AG10803 (cell line): ENCODE data around the gene TSSK2.

Experiments used
- DNase-seq: peaks from one replicate; pipeline ENCODE4 v3.0.0; 2010; ENCODE audit warnings: low read depth
- H3K4me3 ChIP-seq: 2 replicates; pipeline ENCODE4 v1.5.1; 2011; ENCODE audit warnings: mild to moderate bottlenecking, low read length, control low read depth
- TF ChIP-seq, protein P1 (sequence below): conservative IDR thresholded peaks from 2 replicates; pipeline ENCODE4 v1.5.1; 2011; ENCODE audit warnings: mild to moderate bottlenecking, low read length, control low read depth, inconsistent platforms

TSSK2 gene

DNA sequence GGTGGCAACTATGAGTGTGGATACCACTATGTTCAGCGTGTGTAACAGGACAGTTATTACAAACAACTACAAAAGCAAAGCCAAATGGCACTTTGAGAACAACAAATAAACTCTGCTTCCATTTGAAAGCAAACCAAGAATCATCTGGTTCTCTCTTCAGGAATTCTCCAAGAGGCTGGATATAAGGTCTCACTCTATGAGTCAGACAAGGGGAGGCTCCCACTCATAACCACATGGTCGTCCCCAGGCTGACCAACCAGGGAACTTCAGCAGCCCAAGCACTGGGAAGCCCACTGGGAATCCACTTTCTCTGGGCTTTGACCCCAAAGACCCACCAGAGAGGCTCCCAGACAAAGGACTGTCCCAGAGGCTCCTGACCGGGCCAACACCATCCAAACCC lies 44.2 kb upstream of the TSSK2 start:
- H3K4me3 ChIP-seq: no peak overlapping the region
- TF ChIP-seq, protein P1, sequence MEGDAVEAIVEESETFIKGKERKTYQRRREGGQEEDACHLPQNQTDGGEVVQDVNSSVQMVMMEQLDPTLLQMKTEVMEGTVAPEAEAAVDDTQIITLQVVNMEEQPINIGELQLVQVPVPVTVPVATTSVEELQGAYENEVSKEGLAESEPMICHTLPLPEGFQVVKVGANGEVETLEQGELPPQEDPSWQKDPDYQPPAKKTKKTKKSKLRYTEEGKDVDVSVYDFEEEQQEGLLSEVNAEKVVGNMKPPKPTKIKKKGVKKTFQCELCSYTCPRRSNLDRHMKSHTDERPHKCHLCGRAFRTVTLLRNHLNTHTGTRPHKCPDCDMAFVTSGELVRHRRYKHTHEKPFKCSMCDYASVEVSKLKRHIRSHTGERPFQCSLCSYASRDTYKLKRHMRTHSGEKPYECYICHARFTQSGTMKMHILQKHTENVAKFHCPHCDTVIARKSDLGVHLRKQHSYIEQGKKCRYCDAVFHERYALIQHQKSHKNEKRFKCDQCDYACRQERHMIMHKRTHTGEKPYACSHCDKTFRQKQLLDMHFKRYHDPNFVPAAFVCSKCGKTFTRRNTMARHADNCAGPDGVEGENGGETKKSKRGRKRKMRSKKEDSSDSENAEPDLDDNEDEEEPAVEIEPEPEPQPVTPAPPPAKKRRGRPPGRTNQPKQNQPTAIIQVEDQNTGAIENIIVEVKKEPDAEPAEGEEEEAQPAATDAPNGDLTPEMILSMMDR: no peak
- peak; percentile 46 for DNase-seq

DNA sequence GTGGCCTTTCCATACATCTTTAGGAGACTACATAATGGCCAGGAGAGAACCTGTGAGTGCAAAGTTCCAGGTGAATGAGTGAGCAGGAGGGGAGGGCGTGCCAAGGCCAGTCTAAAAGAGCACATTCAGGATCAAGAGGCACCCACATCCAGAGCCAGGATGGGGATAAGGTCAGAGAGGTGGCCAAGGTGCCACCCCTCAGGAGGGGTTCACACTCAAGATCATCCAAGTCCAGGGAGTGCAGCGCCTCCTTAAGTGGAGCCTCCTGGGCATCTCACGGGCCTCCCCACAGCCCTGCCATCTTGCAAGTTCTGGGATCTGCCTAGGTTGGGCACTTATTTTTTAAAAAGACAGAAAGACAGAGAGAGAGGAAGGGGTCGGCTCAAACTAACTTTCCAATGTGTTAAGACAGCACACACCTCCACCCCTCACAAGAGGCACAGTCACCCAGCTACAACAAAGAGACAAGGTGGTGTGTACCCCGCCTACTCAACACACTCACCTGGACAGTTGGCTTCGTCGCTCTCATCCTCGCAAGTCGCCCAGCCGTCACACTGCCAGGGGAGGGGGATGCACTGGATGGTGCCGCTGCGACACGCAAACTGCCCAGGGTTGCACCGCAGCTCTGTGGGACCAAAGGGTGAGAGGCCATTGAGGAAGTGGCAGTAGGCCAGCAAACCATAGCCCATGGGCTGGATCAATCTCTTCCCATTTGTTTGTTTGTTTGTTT lies 42.1 kb upstream of the TSSK2 start:
- TF ChIP-seq, protein P1: no peak
- no peak overlapping the region for H3K4me3 ChIP-seq
- no peak for DNase-seq

DNA sequence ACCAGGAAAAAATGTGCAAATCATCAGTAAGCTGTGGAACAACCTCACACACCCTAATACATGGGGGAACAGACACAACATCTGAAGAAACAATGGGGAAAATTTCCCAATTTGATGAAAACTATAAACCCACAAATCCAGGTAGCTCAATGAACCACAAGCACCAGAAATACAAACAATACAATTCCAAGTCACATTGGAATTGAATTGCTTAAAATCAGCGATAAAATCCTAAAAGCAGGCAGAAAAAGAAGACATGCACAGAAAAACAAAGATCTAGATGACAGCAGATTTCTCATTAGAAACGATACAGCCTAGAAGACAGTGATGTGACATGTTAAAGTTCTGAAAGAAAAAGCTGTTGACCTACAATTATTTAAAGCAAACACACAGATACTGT lies 40.9 kb upstream of the TSSK2 start:
- H3K4me3 ChIP-seq: no peak overlapping the region
- TF ChIP-seq, protein P1: no peak
- DNase-seq: no peak

DNA sequence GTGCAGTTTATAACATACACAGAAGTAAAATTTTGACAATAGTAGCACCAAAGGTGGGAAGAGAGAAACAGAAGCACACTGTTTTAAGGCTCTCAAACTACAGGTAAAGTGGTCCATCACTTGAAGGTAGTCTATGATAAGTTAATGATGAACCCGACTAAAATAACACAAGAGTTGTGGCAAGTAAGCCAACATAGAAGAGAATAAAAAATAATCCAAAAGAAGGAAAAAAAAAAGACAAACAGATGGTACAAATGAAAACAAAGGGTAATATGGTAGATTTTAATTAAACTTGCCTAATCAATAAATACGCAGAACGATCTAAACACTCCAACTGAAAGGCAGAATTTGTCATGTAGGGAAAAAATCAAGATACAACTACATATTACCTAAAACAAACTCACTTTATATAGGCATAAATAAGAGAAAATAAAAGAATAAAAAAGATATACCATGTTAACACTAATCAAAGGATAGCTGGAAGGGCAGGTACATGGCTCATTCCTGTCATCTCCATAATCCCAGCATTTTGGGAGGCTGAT lies 40.5 kb upstream of the TSSK2 start:
- DNase-seq: no peak
- TF ChIP-seq, protein P1: no peak

DNA sequence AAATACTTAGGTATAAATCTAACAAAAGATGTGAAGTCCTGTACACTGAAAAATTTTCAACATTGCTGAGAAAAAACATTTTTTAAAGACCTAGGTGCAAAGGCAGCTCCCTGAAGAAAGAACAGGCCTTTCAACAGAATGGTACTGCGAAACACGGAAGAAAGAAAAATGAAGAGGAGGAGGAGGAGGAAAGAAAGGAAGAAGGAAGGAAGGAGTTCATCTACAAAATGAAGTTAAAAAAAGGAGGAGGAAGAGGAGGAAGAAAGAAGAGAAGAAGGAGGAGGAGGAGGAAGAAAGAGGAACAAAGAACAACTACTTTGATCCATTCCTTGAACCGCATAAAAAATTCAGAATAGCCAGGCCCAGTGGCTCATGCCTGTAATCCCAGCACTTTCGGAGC lies 38.4 kb upstream of the TSSK2 start:
- H3K4me3 ChIP-seq: no peak overlapping the region
- TF ChIP-seq, protein P1: no peak
- DNase-seq: no peak

More for the DNA sequence above, 40.5 kb upstream of the TSSK2 start:
- H3K4me3 ChIP-seq: no peak overlapping the region

DNA sequence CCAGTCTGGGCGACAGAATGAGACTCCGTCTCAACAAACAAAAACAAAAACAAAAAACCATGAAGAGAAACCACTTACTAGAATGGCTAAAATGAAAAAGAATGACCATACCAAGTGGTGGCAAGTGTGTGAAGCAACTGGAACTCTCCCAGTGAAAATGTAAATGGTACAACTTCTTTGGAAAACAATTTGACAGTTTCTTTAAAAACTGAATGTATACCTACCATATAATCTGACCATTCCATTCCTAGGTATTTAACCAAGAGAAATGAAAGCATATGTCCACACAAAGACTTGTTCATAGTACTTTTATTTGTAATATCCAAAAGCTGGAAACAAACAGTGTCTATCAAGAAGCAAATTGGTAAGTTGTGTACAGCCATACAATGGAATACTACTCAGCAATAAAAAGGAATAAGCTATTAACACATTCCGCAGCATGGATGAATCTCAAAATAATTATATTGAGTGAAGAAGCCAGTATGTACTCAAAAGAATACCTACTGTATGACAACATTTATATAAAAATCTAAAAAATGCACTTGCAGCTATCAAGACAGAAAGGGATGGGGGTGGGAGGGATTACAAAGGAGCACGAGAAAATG lies 36.6 kb upstream of the TSSK2 start:
- no peak overlapping the region for H3K4me3 ChIP-seq
- no peak for DNase-seq
- TF ChIP-seq, protein P1: no peak

DNA sequence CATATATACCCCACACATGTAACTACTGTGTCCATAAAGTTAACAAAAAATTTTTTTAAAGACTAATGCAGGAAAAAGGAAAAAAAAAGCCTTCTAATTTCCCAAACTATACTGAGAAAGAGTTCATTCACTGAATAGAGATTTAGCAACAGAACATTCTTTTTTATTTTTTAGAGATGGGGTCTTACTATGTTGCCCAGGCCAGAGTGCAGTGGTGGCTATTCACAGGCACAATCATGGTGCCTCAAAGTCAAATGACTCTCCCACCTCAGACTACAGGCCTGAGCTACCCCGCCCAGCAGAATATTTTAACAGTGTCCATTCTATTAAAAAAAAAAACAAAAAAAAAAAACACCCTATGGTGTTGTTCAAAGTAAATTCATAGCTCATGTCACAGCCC lies 34.6 kb upstream of the TSSK2 start:
- TF ChIP-seq, protein P1: no peak
- H3K4me3 ChIP-seq: no peak overlapping the region
- no peak for DNase-seq
